Stimulated activated CD4-positive, alpha-beta T cell treated with anti-CD3 and anti-CD28 coated beads, Interleukin-4, amount 100 ng/mL, for 24 hours (primary cell): Measurements from ENCODE around the gene EXOC6B.
A peak's percentile ranks its signal among the peaks of the same experiment; 100 is the strongest.

ENCODE experiments used
- DNase-seq: peaks from one replicate; pipeline ENCODE4 v3.0.0-alpha.2; 2020

Gene EXOC6B

DNA sequence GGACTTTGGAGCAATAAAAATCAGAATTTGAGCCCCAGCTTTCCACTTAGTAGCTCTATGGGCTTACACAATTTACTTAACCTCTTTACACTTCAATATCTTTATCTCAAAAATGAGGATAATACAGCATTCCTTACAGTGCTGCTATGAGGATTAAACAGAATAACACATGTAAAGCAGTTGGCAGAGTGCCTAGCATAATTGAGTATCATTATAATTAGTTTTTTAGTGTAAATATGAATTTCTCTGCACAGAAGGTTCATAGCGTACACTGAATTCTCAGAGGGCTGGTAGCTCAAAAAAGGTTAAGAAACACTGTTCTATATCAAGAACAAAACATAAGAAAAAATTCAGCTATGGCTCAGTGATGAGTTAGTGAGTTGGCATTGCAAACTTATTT lies 487.8 kb downstream of the EXOC6B start:
- DNase-seq, result no peak

DNA sequence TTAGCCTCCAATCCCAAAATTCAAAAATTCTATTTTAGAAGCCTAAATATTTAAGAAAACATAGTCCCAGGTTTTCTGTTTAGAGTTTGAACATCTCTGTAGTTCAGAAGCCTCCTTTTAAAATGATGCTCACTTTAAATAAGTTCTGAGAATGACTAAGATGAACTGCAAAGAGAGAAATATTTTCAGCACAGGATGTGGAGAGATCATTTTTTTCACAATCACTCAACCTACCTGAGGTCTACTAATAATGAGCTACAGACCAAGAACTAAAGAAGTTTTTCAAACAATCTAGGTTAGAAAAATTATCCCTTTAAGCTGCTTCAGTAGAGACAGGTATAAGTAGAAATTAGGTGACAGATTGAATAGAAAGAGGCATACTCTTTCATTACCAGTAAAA lies 493.1 kb downstream of the EXOC6B start:
- no peak for DNase-seq

GRCh38 chr2:72330652-72331051 lies 495.2 kb downstream of the EXOC6B start:
- no peak for DNase-seq

- no peak for DNase-seq
Measured at GRCh38 chr2:72326759-72327158, 499.1 kb downstream of the EXOC6B start.

- DNase-seq, result peak; percentile 4
Measured at GRCh38 chr2:72325592-72326422, 500.0 kb downstream of the EXOC6B start.

DNA sequence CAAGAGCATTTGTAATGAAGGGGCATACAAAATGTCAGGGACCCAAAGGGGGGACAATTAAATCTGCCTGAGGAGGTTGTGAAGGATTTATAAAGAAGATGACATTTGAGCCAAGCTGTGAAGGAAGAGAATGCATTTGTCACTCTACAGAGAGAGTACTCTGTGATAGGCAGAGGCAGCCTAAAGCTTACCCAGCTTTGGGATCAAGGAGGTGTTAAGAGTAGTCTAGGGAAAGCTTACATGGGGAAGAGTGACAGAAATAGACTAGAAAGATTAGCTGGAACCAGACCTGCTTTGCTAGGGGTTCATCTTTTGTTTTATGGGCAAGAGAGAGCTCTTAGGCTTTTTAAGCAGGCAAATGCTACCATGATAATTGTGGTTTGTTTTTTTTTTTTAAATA lies 509.1 kb downstream of the EXOC6B start:
- DNase-seq, result no peak

- no peak for DNase-seq
Measured at GRCh38 chr2:72300147-72300684, 525.6 kb downstream of the EXOC6B start.

DNA sequence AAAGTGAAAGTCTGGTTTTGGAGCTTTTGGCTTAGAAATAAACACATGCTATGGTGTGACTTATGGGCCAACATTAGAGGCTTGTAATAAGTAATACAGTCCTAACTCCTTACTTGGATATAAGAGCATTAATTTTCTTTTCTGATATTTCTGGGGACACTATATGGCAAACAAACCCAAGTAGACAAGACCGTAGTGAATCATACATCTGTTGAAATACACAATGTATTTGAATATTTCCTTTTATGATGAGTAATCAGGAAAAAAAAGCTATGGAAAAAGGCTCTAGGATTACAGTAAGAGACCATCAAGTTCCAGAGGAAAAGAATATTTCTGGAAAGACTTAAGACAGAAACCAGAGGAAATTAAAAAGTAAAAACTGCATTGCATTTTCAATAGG lies 532.2 kb downstream of the EXOC6B start:
- DNase-seq, result no peak

DNA sequence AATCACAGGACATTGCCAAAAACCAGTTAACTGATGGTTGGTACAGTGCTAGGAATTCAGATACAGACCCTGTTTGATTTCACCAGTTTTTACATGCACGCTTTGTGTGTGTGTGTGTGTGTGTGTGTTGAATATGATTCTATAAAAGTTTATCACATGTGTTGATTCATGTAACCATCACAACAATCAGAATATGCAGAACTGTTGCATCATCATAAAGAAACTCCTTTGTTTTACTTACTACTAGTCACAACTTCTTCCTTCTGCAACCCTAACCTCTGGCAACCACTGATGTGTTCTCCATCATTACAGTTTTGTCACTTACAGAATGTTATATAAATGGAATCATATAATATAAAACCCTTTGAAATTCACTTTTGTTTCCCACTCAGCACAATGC lies 533.4 kb downstream of the EXOC6B start:
- no peak for DNase-seq

- DNase-seq, result no peak
Measured at GRCh38 chr2:72291059-72291458, 534.8 kb downstream of the EXOC6B start.

GRCh38 chr2:72289736-72290135 lies 536.1 kb downstream of the EXOC6B start:
- no peak for DNase-seq

DNA sequence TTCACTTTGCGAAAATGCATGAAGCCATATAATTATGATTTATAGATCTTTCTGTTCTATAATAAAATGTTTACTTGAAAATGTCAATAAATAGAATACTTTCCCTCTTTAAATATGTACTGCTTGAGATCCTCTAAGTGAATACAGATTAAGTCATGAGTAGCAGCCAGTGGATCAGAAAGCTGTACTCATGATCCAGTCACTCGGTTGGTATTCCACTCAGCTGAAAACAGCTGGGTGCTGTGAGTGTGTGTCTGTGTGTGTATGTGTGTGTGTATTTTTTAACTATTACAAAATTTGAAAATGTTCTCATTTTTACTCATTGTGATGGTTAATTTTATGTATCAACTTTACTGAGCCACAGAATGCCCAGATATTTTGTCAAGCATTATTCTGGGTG lies 536.5 kb downstream of the EXOC6B start:
- no peak for DNase-seq

DNA sequence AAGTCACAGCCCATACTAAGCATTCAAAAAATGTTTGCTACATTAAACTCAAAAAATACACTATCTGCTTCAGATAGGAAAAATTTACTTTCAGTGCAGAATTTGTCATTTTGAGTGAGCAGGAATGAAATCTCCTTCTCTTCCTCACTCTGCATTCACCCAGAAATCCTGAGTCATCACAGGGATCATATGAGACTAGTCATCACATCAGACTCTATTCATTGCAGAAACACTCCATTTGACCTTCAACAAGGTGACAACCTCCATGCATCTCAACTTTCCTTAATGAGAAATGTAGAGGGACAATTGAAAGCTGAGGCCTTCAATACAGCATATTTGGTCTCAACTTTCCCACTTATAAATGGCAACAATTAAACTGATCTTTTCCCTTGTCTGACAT lies 547.8 kb downstream of the EXOC6B start:
- no peak for DNase-seq

DNA sequence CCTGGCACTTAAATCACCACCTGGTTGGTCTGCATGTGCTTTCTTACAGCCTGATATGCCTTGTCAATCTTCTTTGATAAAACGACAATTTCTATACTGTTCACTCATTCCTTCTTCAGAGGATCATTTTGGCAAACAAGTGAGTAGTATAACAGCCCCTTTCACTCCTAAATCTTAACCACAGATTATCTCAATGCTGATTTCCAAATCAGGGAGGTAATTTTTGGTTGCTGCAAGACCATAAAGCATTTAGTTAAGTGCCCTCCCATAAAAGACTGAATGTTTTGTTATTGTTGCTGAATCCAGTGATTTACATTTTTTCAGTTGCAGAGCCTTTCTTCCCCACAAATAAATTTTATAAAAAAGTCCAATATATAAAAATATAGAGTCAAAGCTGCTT lies 549.0 kb downstream of the EXOC6B start:
- DNase-seq, result no peak

DNA sequence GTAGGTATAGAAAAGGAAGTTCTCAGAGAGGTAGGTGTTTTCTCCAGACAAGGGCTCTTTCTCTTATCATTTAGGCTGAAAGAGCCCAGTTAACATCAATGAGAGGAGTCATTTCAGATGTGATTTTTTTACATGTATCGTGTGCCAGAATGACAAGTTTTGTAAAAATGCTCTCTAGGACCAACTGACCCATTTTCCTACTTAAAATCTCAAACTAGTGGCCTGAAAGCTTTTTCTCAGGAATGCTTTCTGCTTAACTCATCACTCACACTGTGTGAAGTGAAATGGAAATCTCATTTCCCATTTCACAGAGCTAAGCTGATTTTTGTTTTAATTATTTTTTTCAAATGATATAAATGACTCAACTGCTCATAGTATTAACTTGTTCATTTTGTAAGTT lies 549.5 kb downstream of the EXOC6B start:
- no peak for DNase-seq

DNA sequence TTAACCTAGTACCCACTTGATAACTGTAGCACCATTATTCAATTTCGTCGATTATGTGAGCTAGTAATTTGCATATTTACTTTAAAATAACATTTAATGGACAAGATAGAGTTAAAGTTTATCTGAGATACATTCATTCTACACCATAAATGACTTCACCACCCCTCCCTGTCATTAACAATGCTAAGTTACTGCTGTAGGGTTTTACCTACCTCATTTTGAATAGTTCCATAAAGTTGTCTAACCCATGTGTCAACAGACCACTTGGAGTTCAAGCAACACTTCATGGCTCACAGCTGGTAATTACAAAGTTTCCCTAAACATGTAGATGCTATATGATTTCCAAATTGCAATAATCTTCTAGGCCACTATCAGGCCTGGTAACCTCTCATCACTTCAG lies 550.7 kb downstream of the EXOC6B start:
- no peak for DNase-seq

DNA sequence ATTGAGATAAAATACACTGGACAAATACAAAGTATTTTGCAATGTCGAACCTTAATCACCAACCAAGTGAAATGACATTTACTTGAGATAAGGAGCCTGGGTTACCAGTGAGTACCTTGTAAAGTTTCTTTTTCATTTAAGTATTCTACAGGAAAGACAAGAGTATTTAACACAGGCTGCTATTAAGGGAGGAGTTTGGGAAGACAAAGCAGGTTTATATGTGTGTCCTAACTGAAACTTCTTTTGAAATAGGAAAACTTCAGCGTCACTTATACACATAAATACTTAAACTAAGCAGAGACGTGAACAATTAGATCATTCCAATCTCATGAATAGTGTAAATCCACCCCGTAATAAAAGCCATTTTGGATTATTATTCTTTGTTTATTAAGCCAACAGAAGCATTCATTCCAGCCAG lies 551.4 kb downstream of the EXOC6B start:
- no peak for DNase-seq

- DNase-seq, result no peak
Measured at GRCh38 chr2:72273384-72273783, 552.4 kb downstream of the EXOC6B start.

DNA sequence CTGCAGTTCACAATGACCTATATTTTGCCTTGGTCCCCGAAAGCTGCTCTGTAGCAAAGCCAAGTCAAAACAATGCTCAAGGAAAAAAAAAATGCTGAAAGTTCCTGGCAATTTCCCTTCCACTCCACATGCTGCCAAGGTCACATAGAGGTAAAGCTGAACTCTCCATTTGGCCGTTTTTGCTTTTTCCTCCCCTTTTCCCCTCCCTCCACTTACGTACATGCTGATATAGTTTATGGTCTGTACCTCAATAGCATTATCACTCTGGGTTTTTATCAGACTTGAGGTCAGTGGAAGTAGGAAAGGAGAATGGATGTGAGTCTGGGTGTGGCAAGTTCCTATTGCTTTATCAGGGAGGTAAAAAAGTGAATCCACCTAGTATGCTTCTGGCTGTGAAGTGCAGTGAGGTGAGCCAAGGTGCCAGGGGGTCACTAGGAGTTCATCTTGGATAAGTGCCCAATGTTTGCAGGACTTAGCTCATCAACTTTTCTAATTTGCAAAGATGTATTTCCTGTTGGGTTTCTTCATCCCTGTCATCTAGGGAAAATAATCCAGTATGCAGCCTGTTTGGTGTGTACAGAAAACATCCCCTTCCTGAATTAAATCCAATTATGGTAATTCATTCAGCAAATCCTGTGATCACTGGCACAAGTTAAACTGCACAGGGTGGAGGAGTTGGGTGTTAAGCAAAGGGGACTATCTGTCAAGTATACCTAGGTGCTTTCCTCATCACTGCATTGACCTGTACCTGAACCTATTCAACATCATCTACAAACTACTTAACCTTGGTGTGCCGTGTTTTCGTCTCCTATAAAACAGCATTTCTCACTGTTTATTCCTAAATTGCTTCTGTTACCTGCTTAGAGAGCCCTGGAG lies 553.8 kb downstream of the EXOC6B start:
- no peak for DNase-seq

DNA sequence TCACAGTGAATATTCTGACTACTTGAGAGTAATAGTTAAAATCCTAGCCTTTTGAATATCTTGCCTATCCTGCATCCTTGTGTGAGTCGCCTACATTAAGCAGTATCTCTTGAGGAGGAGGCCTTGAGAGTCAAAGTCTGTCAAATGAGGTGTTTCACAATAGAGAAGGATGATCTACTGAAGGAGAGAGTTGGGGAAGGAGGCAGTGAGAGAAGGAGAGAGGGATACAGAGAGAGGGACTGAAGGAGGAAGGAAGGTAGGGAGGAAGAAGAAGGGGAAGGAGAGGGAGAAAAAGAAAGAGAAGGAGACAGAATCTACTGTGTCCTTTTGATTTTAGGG lies 554.6 kb downstream of the EXOC6B start:
- no peak for DNase-seq

DNA sequence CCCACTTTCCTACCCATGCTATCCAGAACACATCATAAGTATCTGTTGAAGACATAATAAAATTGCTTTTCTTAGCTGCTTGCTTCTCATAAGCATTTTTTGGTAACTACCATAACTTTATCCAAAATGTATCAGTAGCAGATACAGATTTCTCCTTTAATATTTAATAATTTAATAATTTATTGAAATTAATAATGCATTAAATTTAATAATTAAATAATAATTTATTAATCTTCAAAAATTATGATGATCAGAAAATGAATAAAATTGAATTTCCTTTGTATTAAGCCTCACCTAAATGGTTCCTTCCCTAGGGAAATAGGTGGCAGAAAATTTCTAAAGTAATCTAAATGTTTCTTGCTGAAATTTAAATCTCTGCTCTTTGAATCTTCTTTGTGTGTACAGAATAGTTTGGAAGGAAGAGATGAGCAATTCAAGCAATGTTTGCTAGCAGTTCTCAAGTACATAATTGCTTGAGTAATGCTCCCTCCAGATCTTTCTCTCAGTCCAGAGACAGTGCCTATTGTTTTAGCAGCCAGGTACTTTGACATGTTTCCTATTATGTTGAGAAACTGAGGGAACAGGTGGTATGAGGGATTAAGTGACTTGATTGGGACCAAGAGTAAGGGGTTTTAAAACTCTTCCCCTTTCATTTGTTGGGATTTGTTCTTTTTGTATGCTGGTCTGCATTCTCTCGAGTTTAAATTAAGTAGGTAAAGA lies 555.1 kb downstream of the EXOC6B start:
- no peak for DNase-seq

DNA sequence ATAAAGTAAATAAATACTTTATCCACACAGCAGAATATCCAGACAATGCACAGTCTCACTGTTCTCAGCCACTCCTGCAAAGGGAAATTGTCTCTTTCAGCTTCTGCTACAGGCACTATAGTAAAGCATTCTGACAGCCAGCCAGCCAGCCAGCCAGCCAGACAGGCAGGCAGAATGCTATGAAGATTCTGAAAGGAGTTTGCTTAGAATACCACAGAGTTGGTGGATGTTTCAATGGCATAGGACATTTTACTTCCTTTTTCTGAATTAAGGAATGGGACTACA lies 562.1 kb downstream of the EXOC6B start:
- no peak for DNase-seq

GRCh38 chr2:72263043-72263775 lies 562.6 kb downstream of the EXOC6B start:
- no peak for DNase-seq
